NCI-H1105 (cell line): ENCODE data around the gene ZNF593.

ENCODE experiments used
- DNase-seq: peaks from one replicate; lab custom pipeline; 2025; lab: John Stamatoyannopoulos, UW

Gene ZNF593

GRCh38 chr1:26210147-26210870 is 40.6 kb downstream of the ZNF593 start:
- DNase-seq, result no peak

- no peak for DNase-seq
Observed at GRCh38 chr1:26212726-26213125, 43.0 kb downstream of the ZNF593 start.

- DNase-seq, result no peak
Observed at GRCh38 chr1:26213335-26213905, 43.7 kb downstream of the ZNF593 start.

- no peak for DNase-seq
Observed at GRCh38 chr1:26215246-26215645, 45.5 kb downstream of the ZNF593 start.

- DNase-seq, result no peak
Observed at GRCh38 chr1:26218906-26219494, 49.3 kb downstream of the ZNF593 start.
